Measurements from ENCODE around the gene RUNX2. TPM values are rescaled to one million over a fixed set of nuclear protein-coding genes. Genes with fewer than 3 reads are reported as not detected.

RUNX2 gene
- total and polyA plus RNA-seq, 2 of the 8 experiments (the other 6 are each of a cell fraction or from before 2014, with no cell fraction given): 0.26 to 1.2 TPM

DNA sequence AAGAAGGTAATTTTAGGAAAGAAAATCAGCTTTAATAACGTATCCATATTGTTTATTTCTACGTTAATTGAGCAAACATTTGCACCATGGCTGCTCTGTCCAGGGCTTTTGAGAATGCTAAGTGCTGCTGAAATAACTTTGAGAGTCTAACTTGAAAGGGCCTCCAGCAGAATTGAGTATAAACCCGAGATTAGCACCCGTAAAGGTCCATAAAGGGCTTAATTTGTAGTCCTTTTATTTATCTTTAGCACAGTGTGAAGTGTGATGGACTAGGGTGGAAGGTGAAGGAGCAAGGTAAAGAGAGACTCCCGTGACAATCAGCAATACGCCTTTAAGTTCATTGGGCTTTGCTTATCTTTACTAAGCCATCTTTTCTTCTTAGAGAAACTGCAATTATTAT, 127.3 kb downstream of the RUNX2 start:
- no peaks in the 10 kb centered on the region for H3K4me1 ChIP-seq (replicated peaks in 1 of 4; ENCODE audit: control insufficient read depth in 3 of 4, insufficient read depth in 4 of 4, low read length in 3 of 4)
- H2BK20ac ChIP-seq (ENCODE audit: low read length): no peak overlapping the region
- H3K9ac ChIP-seq (replicated peaks in 1 of 4; ENCODE audit: extremely low read depth in 1 of 4, low read depth in 3 of 4, low read length in 3 of 4): no peak overlapping the region; a peak in 1 of 7 replicates
- H3K23ac ChIP-seq (ENCODE audit: insufficient read length): no peak overlapping the region
- no peak overlapping the region for H2BK120ac ChIP-seq (replicated peaks; ENCODE audit: low read depth, low read length)
- DNase-seq (ENCODE audit: low read depth in 1 of 2, low spot score in 2 of 2) (no peak), FAIRE-seq (no peak)
- H2AFZ ChIP-seq (ENCODE audit: low read length): peak overlapping the region; percentile 78; the same call in 1 of the 2 replicates
- ChIA-PET POLR2A (ENCODE audit: partially characterized antibody) (no interaction called here), CTCF (ENCODE audit: partially characterized antibody) (interaction anchor here (0.6 kb wide), 1 partner anchor 9 kb away, joined by 3 read pairs; no protein-coding TSS in a partner anchor)
- H3K4me2 ChIP-seq (ENCODE audit: insufficient read depth in 1 of 2, low read depth in 2 of 2, low read length in 2 of 2): no peak overlapping the region
- H3K4ac ChIP-seq (replicated peaks; ENCODE audit: insufficient read length, low read depth, low read length): no peak overlapping the region
- H3K79me1 ChIP-seq (ENCODE audit: low read depth, low read length): no peaks in the 10 kb centered on the region
- 0 out of 2 replicates have a peak, but pooled peaks cover 1% of the 10 kb centered on the region for H3K23me2 ChIP-seq (ENCODE audit: low read depth, low read length)
- no peak overlapping the region for H4K91ac ChIP-seq (replicated peaks; ENCODE audit: insufficient read length, low read length)
- H3K79me2 ChIP-seq (ENCODE audit: control insufficient read depth in 1 of 2, insufficient read depth in 2 of 2, low read length in 2 of 2): no peaks in the 10 kb centered on the region
- H2BK12ac ChIP-seq (ENCODE audit: low read depth, low read length): no peak overlapping the region
- WGBS, 2 experiments (ENCODE audit: extremely low coverage in 1 of 2, insufficient coverage in 1 of 2, insufficient read length in 1 of 2, insufficient replicate concordance in 2 of 2, low coverage in 1 of 2, low lambda C conversion rate in 2 of 2, missing lambda C conversion rate in 1 of 2): 94% methylated on average over 6 of the region's 6 CpGs; no CpG with 5 or more reads in 1 of the 2 experiments
- no peak overlapping the region for H2BK5ac ChIP-seq (ENCODE audit: low read depth, low read length)
- H3K9me3 ChIP-seq (ENCODE audit: insufficient read depth in 2 of 2, low read depth in 1 of 2, low read length in 1 of 2): no peaks in the 10 kb centered on the region
- no peak overlapping the region for H4K8ac ChIP-seq (ENCODE audit: extremely low read depth, insufficient read depth, low read length)
- TF ChIP-seq, protein P1, sequence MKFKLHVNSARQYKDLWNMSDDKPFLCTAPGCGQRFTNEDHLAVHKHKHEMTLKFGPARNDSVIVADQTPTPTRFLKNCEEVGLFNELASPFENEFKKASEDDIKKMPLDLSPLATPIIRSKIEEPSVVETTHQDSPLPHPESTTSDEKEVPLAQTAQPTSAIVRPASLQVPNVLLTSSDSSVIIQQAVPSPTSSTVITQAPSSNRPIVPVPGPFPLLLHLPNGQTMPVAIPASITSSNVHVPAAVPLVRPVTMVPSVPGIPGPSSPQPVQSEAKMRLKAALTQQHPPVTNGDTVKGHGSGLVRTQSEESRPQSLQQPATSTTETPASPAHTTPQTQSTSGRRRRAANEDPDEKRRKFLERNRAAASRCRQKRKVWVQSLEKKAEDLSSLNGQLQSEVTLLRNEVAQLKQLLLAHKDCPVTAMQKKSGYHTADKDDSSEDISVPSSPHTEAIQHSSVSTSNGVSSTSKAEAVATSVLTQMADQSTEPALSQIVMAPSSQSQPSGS (IDR thresholded peaks at IDR 0.05; ENCODE audit: low read length): no peak
- no peak for TF ChIP-seq SRF (IDR thresholded peaks at IDR 0.05; ENCODE audit: low read depth, low read length)
- TF ChIP-seq BRCA1 (IDR thresholded peaks at IDR 0.05; ENCODE audit: low read depth, low read length): no peak
- TF ChIP-seq EP300 (IDR thresholded peaks at IDR 0.05; ENCODE audit: borderline replicate concordance in 1 of 2, low read depth in 2 of 2, low read length in 2 of 2): no peak
- TF ChIP-seq CHD1 (IDR thresholded peaks at IDR 0.05; ENCODE audit: low read depth, low read length): no peak
- no peak for TF ChIP-seq CEBPB (IDR thresholded peaks at IDR 0.05; ENCODE audit: low read depth, low read length)
- no peak overlapping the region for H2BK15ac ChIP-seq (ENCODE audit: low read length)
- no peak overlapping the region for H3K14ac ChIP-seq (ENCODE audit: insufficient read length)
- H3K27ac ChIP-seq (ENCODE audit: low read depth, low read length): no peak overlapping the region
- no peak overlapping the region for H4K5ac ChIP-seq (ENCODE audit: insufficient read length, low read depth, low read length)
- no peaks in the 10 kb centered on the region for H4K20me1 ChIP-seq (replicated peaks in 1 of 2; ENCODE audit: control insufficient read depth in 1 of 2, insufficient read depth in 2 of 2, low read length in 2 of 2)
- no peak overlapping the region for H3K56ac ChIP-seq (replicated peaks; ENCODE audit: insufficient read length, low read depth, low read length)
- no peaks in the 10 kb centered on the region for H3K36me3 ChIP-seq (ENCODE audit: control insufficient read depth in 2 of 4, insufficient read depth in 4 of 4, low read length in 3 of 4)
- H3K27me3 ChIP-seq (replicated peaks in 1 of 4; ENCODE audit: control insufficient read depth in 3 of 4, extremely low read depth in 1 of 4, insufficient read depth in 3 of 4, low read length in 3 of 4): no peaks in the 10 kb centered on the region
- no peak overlapping the region for H2AK5ac ChIP-seq (ENCODE audit: low read depth, low read length)
- no peak overlapping the region for H3K4me3 ChIP-seq (ENCODE audit: extremely low read depth in 1 of 4, insufficient read depth in 2 of 4, low read depth in 3 of 4, low read length in 4 of 4)
- no peak overlapping the region for H3K18ac ChIP-seq (ENCODE audit: extremely low read depth, low read length)

Data from H1 (cell line).